ENCODE results near the gene ALG9. TPM values are rescaled to one million over a fixed set of nuclear protein-coding genes. Genes with fewer than 3 reads are reported as not detected.

Gene ALG9
- total RNA-seq, 1 experiment from 2014 or later, result 23.7 TPM

DNA sequence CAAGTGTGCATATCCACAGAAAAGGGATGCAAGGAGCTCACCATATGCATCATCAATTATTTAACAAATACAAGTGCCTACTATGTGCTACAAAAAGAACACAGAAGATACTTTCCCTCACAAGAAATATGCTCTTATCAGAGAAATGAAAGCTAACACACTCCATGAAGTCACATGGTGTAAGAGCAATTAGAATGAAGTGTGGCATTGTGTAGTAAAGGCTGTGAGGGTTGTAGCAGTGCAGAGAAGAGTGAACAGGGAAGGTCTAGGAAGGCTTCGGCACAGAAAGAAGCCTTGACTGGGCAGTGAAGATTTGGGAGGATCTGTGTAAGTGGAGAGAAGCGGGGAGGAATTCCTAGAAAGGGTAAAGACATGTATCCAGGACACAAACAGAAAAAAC lies 127.7 kb downstream of the ALG9 start:
- POLR2A ChIA-PET, result no interaction called here
- no peaks in the 10 kb centered on the region for H3K79me2 ChIP-seq (ENCODE audit: insufficient read depth, low read length)
- no peaks in the 10 kb centered on the region for H3K27me3 ChIP-seq (ENCODE audit: insufficient read depth, low read length)
- H3K4me1 ChIP-seq (ENCODE audit: control insufficient read depth in 1 of 2, insufficient read depth in 2 of 2, low read length in 2 of 2), result peaks cover 0 to 13% of the 10 kb centered on the region in 2 experiments; a peak in 2 of 4 replicates
- intact Hi-C loops (cut with micrococcal nuclease), result no loop called here
- BruUV-seq (replicated peaks), result no TSS peak
- H3K4me2 ChIP-seq (ENCODE audit: low read length), result no peak overlapping the region
- no peaks in the 10 kb centered on the region for H4K20me1 ChIP-seq (ENCODE audit: insufficient read depth)
- H2AFZ ChIP-seq (ENCODE audit: low read depth, low read length, poor library complexity, severe bottlenecking), result no peak overlapping the region
- no peak overlapping the region for H3K9ac ChIP-seq (ENCODE audit: low read length)
- no peaks in the 10 kb centered on the region for H3K9me3 ChIP-seq (ENCODE audit: control insufficient read depth in 1 of 2, insufficient read depth in 1 of 2, low read depth in 1 of 2, low read length in 2 of 2)
- CTCF ChIA-PET, result no interaction called here
- no peak for DNase-seq (ENCODE audit: low read depth, low spot score)
- no peaks in the 10 kb centered on the region for H3K9me2 ChIP-seq (ENCODE audit: insufficient read depth)
- no peak for TF ChIP-seq YY1 (IDR thresholded peaks at IDR 0.05; ENCODE audit: extremely low read depth, insufficient replicate concordance, low read depth, low read length)
- ATAC-seq, result no peak
- H3K27ac ChIP-seq (ENCODE audit: low read depth, low read length), result no peak overlapping the region
- H3K36me3 ChIP-seq (ENCODE audit: control insufficient read depth in 1 of 2, insufficient read depth in 2 of 2, low read length in 2 of 2), result peaks cover 19 to 30% of the 10 kb centered on the region in 2 experiments
- no peak overlapping the region for H3K4me3 ChIP-seq (replicated peaks in 1 of 2; ENCODE audit: low read depth in 1 of 2, low read length in 2 of 2)
- RAD21 ChIA-PET (ENCODE audit: low non-redundant PET in 1 of 2, low total read pairs in 2 of 2, uncharacterized antibody in 2 of 2, unreplicated experiment in 2 of 2), result no interaction called here

DNA sequence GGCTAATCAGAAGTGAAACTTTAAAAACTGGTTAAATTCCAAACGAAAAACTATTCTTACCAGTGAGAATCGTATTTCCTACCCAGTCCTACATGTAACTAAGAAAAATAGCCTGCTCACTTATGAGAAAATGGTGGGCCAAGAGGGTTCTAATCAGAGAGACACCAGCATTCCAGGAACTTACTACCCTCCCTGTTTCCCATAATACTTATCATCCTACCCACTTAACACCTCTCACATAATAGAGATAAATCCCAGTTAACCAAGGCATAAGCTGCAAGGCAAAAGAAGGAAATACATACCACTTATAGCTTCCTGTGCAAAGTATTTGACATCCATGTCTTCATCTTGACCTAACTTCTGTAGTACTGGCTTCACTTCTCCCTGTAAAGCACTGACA lies 129.6 kb downstream of the ALG9 start:
- Histone ChIP-seq H3K27me3 (ENCODE audit: insufficient read depth, low read length) (no peaks in the 10 kb centered on the region), H2AFZ (ENCODE audit: low read depth, low read length, poor library complexity, severe bottlenecking) (no peak overlapping the region), H3K9me2 (ENCODE audit: insufficient read depth) (no peaks in the 10 kb centered on the region), H3K79me2 (ENCODE audit: insufficient read depth, low read length) (no peaks in the 10 kb centered on the region), H3K4me3 (replicated peaks in 1 of 2; ENCODE audit: low read depth in 1 of 2, low read length in 2 of 2) (no peak overlapping the region), H3K9me3 (ENCODE audit: control insufficient read depth in 1 of 2, insufficient read depth in 1 of 2, low read depth in 1 of 2, low read length in 2 of 2) (no peaks in the 10 kb centered on the region), H4K20me1 (ENCODE audit: insufficient read depth) (no peaks in the 10 kb centered on the region), H3K27ac (ENCODE audit: low read depth, low read length) (no peak overlapping the region), H3K4me1 (ENCODE audit: control insufficient read depth in 1 of 2, insufficient read depth in 2 of 2, low read length in 2 of 2) (peaks cover 0 to 13% of the 10 kb centered on the region in 2 experiments; a peak in 2 of 4 replicates), H3K4me2 (ENCODE audit: low read length) (no peak overlapping the region), H3K9ac (ENCODE audit: low read length) (no peak overlapping the region), H3K36me3 (ENCODE audit: control insufficient read depth in 1 of 2, insufficient read depth in 2 of 2, low read length in 2 of 2) (peaks cover 19 to 26% of the 10 kb centered on the region in 2 experiments)
- ChIA-PET CTCF (interaction anchor here (0.5 kb wide), 1 partner anchor 479 kb away, joined by 3 read pairs; no protein-coding TSS in a partner anchor), POLR2A (no interaction called here), RAD21 (ENCODE audit: low non-redundant PET in 1 of 2, low total read pairs in 2 of 2, uncharacterized antibody in 2 of 2, unreplicated experiment in 2 of 2) (no interaction called here)
- BruUV-seq (replicated peaks), result no TSS peak
- ATAC-seq (no peak), DNase-seq (ENCODE audit: low read depth, low spot score) (no peak)
- intact Hi-C loops (cut with micrococcal nuclease), result no loop called here
- TF ChIP-seq, protein P1, sequence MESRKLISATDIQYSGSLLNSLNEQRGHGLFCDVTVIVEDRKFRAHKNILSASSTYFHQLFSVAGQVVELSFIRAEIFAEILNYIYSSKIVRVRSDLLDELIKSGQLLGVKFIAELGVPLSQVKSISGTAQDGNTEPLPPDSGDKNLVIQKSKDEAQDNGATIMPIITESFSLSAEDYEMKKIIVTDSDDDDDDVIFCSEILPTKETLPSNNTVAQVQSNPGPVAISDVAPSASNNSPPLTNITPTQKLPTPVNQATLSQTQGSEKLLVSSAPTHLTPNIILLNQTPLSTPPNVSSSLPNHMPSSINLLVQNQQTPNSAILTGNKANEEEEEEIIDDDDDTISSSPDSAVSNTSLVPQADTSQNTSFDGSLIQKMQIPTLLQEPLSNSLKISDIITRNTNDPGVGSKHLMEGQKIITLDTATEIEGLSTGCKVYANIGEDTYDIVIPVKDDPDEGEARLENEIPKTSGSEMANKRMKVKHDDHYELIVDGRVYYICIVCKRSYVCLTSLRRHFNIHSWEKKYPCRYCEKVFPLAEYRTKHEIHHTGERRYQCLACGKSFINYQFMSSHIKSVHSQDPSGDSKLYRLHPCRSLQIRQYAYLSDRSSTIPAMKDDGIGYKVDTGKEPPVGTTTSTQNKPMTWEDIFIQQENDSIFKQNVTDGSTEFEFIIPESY (IDR thresholded peaks at IDR 0.05; ENCODE audit: extremely low read depth, insufficient replicate concordance, low read length), result no peak
- TF ChIP-seq FOSL1 (IDR thresholded peaks at IDR 0.05; ENCODE audit: low read depth), result no peak
- no peak for TF ChIP-seq CTCF (IDR thresholded peaks at IDR 0.05 in 2 of 3, conservative IDR thresholded peaks at IDR 0.05 in 1 of 3; ENCODE audit: borderline replicate concordance in 1 of 3, insufficient read depth in 1 of 3, low read depth in 2 of 3, low read length in 2 of 3)
- no peak for TF ChIP-seq POLR2A (IDR thresholded peaks at IDR 0.05; ENCODE audit: borderline replicate concordance, extremely low read depth, insufficient read depth, insufficient read length)
- no peak for TF ChIP-seq JUND (IDR thresholded peaks at IDR 0.05)
- no peak for TF ChIP-seq CBX3 (IDR thresholded peaks at IDR 0.05; ENCODE audit: low read depth)
- no peak for TF ChIP-seq RAD21 (IDR thresholded peaks at IDR 0.05; ENCODE audit: low read depth)
- TF ChIP-seq, protein P2, sequence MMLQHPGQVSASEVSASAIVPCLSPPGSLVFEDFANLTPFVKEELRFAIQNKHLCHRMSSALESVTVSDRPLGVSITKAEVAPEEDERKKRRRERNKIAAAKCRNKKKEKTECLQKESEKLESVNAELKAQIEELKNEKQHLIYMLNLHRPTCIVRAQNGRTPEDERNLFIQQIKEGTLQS (IDR thresholded peaks at IDR 0.05), result no peak
- TF ChIP-seq ZNF274 (IDR thresholded peaks at IDR 0.05; ENCODE audit: low read depth, low read length), result no peak
- TF ChIP-seq TCF7L2 (IDR thresholded peaks at IDR 0.05; ENCODE audit: borderline replicate concordance, extremely low read depth, insufficient read depth, insufficient read length), result no peak
- TF ChIP-seq, protein P3, sequence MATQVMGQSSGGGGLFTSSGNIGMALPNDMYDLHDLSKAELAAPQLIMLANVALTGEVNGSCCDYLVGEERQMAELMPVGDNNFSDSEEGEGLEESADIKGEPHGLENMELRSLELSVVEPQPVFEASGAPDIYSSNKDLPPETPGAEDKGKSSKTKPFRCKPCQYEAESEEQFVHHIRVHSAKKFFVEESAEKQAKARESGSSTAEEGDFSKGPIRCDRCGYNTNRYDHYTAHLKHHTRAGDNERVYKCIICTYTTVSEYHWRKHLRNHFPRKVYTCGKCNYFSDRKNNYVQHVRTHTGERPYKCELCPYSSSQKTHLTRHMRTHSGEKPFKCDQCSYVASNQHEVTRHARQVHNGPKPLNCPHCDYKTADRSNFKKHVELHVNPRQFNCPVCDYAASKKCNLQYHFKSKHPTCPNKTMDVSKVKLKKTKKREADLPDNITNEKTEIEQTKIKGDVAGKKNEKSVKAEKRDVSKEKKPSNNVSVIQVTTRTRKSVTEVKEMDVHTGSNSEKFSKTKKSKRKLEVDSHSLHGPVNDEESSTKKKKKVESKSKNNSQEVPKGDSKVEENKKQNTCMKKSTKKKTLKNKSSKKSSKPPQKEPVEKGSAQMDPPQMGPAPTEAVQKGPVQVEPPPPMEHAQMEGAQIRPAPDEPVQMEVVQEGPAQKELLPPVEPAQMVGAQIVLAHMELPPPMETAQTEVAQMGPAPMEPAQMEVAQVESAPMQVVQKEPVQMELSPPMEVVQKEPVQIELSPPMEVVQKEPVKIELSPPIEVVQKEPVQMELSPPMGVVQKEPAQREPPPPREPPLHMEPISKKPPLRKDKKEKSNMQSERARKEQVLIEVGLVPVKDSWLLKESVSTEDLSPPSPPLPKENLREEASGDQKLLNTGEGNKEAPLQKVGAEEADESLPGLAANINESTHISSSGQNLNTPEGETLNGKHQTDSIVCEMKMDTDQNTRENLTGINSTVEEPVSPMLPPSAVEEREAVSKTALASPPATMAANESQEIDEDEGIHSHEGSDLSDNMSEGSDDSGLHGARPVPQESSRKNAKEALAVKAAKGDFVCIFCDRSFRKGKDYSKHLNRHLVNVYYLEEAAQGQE (IDR thresholded peaks at IDR 0.05; ENCODE audit: low read depth), result no peak

All from HCT116 (cell line).